ENCODE results near the gene PYY.
"Not testable (repeated sequence)": the region's sequence is repeated elsewhere in the genome, so short reads cannot be mapped to it uniquely, and the experiment has no call there.

Gene PYY

GRCh38 chr17:43978078-43978477, 24.3 kb upstream of the PYY start:
- no peak for DNase-seq

GRCh38 chr17:43976963-43977837, 23.5 kb upstream of the PYY start:
- DNase-seq: no peak

GRCh38 chr17:43975898-43976297, 22.2 kb upstream of the PYY start:
- peak; percentile 26 for DNase-seq

GRCh38 chr17:43974382-43975266, 20.9 kb upstream of the PYY start:
- DNase-seq: no peak

- DNase-seq: not testable (repeated sequence)
Measured at GRCh38 chr17:43972444-43973212, 18.9 kb upstream of the PYY start.

- not testable (repeated sequence) for DNase-seq
Measured at GRCh38 chr17:43971436-43971835, 17.7 kb upstream of the PYY start.

- no peak for DNase-seq
Measured at GRCh38 chr17:43970366-43970765, 16.6 kb upstream of the PYY start.

GRCh38 chr17:43967251-43967875, 13.6 kb upstream of the PYY start:
- DNase-seq: no peak

GRCh38 chr17:43966276-43966675, 12.5 kb upstream of the PYY start:
- DNase-seq: no peak

- DNase-seq: no peak
Measured at GRCh38 chr17:43962479-43962878, 8.7 kb upstream of the PYY start.

- DNase-seq: no peak
Measured at GRCh38 chr17:43961954-43962353, 8.2 kb upstream of the PYY start.

GRCh38 chr17:43961292-43961691, 7.6 kb upstream of the PYY start:
- DNase-seq: not testable (repeated sequence)

GRCh38 chr17:43958748-43959352, 5.1 kb upstream of the PYY start:
- DNase-seq: peak; percentile 41

- no peak for DNase-seq
Measured at GRCh38 chr17:43956222-43956621, 2.5 kb upstream of the PYY start.

- peak; percentile 39 for DNase-seq
Measured at GRCh38 chr17:43952724-43953666, 745 bp downstream of the PYY start.

GRCh38 chr17:43952351-43952723, 1.4 kb downstream of the PYY start:
- DNase-seq: no peak

- DNase-seq: no peak
Measured at GRCh38 chr17:43951750-43952149, 2.0 kb downstream of the PYY start.

GRCh38 chr17:43950554-43950953, 3.2 kb downstream of the PYY start:
- DNase-seq: no peak

GRCh38 chr17:43949781-43950180, 4.0 kb downstream of the PYY start:
- no peak for DNase-seq

GRCh38 chr17:43946781-43947180, 7.0 kb downstream of the PYY start:
- DNase-seq: no peak

All from DMS53 (cell line).